HG03196 (cell line): ENCODE measurements around the gene XAGE3.
"Not testable (repeated sequence)": the region's sequence is repeated elsewhere in the genome, so short reads cannot be mapped to it uniquely, and the experiment has no call there.

Experiments
- ATAC-seq: cut with Tn5 transposase; IDR thresholded peaks from one replicate; pipeline ENCODE4 v1.9.1; 2021; ENCODE audit not compliant: unreplicated experiment

The XAGE3 gene

GRCh38 chrX:52843619-52844018 lies 24.3 kb downstream of the XAGE3 start:
- ATAC-seq, result not testable (repeated sequence)

DNA sequence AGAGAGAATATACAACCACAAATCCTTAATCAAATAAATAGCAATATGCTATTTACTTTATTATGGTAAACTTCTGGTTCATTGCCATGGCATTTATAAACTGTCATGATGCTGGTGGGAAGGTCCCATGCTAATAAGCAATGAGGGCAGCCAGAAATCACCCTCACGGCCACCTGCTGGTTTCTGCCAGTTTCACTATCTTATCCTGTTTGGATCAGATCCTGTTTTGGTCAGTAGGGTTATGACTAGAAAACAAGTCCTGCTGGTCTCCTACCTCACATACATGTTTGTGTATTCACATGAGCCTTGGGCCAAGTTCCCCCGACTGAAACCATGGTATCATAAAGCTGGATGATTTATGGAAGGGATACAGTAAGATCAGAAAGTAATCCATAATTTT lies 28.7 kb downstream of the XAGE3 start:
- no peak for ATAC-seq

DNA sequence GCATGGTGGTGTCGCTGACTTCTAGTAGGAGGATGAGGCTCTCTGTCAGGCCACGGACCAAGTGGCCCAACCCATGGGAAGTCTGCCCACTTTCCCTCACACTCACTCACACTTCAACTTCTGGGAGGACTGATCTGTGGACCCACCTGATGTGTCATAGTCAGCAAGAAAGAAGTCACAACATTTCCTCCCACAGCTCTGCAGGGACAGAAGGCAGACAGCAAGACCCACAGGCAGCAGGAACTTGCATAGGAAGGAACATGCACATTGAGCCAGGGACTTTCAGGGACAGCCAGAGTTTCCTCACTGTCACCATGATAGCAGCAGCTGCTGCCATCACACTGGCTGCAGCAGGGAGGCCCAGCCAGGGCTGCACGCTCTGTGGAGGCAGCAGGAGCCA lies 37.3 kb downstream of the XAGE3 start:
- no peak for ATAC-seq

- ATAC-seq, result no peak
Observed at GRCh38 chrX:52824608-52825007, 43.3 kb downstream of the XAGE3 start.

GRCh38 chrX:52821079-52821760 lies 46.7 kb downstream of the XAGE3 start:
- no peak for ATAC-seq

DNA sequence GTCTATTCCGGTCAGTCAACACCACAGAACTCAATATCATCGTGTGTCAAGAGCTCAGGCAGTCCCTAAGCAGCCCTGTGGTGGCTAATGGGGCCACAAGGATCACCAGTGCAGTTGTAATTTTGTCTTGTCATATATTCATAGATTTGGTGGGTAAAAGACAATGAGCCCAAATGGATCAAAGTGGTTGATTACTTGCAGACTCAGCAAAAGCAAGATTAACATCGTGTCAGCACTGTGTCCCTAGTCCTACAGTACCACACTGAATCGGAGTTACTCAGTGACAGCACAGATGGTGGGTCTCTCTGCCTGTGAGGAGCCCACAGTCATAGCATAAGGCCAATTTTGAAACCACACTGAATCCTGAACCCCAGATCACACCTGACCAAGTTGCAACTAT lies 48.1 kb downstream of the XAGE3 start:
- ATAC-seq, result no peak
